ENCODE results near the gene PDE6C.

Gene PDE6C

GRCh38 chr10:93703066-93703465 lies 90.7 kb downstream of the PDE6C start:
- DNase-seq (ENCODE audit: low spot score): peak; percentile 9

GRCh38 chr10:93703841-93704240 lies 91.5 kb downstream of the PDE6C start:
- DNase-seq (ENCODE audit: low spot score): no peak

DNA sequence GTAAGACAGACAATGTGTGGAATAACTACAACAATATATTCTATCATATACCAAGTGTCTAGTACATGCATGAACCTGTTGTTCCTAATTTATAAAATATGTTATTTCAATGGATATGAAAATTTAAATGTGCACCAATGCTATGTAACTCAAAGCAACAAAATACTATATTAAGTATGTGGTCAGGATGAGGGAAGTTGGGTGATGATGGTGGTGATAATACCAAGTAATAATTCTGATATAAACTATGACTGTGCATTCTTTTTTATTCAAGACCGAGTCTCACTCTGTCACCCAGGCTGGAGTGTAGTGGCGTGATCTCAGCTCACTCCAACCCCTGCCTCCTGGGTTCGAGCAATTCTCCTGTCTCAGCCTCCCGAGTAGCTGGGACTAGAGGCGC lies 92.1 kb downstream of the PDE6C start:
- DNase-seq (ENCODE audit: low spot score): no peak

DNA sequence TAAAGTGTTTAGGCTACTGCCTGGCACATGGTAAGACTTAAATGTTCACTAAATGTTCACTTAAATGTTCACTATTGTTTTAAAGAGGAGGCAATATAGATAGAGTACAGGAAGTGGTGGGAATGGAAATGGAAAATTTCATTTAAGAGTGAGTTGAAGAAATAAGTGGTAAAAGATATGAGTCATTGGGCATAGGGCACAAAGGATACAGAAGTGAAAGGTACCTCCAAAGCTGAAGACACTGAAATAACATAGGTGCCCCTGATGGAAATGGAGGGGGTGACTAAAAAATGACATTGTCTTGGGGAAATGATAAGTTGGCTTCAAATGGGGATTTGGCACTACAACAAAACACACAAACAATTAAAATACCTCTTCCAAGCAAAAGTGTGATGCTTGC lies 95.3 kb downstream of the PDE6C start:
- DNase-seq (ENCODE audit: low spot score): no peak

DNA sequence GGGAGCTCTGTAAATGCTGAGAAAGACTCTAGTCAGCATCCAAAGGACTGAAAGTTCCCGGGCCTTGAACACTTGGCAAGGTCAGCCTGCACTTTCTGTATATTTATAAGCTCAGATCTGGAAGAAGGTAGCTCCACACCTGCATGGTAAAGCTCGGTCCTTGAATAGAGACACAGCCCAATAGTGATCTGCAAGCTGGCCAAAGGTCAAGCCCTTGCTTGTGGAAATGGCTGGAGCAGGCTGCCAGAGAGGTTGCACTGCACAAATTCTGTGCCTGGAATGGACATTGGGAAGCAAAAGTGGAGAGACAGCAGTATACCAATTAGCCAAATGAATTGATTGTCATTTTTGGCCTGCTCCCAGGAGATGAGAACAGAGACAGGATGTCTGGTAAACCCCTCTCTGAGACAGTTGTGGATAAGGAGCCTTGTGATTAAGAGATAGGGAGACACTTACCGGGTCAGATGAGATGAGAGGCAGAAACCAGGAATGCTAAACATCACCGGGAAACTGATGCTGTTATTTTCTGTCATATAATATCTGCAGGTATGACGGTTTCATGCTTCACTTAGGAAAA lies 98.1 kb downstream of the PDE6C start:
- no peak for DNase-seq (ENCODE audit: low spot score)

- no peak for DNase-seq (ENCODE audit: low spot score)
Measured at GRCh38 chr10:93711891-93712290, 99.6 kb downstream of the PDE6C start.

DNA sequence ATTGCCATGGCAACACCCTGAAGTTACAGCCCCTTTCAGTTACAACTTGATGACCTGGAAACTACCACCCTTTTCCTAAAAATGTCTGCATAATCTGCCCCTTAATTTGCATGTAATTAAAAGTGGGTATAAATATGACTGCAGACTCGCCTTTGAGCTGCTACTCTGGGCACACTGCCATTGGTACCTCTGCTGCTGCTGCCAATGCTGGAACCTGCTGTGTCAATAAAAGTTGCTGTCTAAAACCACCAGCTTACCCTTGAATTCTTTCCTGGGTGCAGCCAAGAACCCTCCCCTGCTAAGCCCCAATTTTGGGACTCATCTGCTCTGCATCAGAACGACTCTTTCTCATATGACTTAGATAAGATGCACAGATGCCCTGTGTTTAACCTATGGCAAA lies 100.3 kb downstream of the PDE6C start:
- no peak for DNase-seq (ENCODE audit: low spot score)

DNA sequence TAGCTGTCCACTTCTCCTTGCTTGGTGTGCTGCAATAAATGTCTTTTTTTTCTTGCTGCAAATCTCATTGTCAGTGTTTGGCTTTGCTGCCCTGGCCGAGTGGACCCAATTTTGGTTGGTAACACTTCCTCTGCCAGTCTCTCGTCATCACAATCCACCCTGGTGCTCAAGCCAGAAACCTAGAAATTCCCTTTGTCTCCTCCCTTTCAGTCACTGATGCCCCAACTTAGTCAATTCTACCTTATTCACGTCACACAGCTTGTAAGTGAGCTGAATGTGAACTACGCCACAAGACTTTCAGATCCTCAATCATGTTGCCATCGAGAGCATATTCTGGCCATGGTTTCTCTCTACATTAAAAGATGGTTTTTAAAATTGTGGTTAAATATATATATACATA lies 103.0 kb downstream of the PDE6C start:
- DNase-seq (ENCODE audit: low spot score): no peak

All from germinal center (tissue), 1 donor.